GM18870 (cell line): ENCODE data around the gene ZDHHC11.
"Not testable (repeated sequence)": the region's sequence is repeated elsewhere in the genome, so short reads cannot be mapped to it uniquely, and the experiment has no call there.

Experiments
- ATAC-seq: cut with Tn5 transposase; IDR thresholded peaks from one replicate; pipeline ENCODE4 v1.9.1; 2021; ENCODE audit warnings: moderate library complexity; ENCODE audit not compliant: unreplicated experiment

ZDHHC11 gene

GRCh38 chr5:763998-764781, 86.6 kb downstream of the ZDHHC11 start:
- no peak for ATAC-seq

DNA sequence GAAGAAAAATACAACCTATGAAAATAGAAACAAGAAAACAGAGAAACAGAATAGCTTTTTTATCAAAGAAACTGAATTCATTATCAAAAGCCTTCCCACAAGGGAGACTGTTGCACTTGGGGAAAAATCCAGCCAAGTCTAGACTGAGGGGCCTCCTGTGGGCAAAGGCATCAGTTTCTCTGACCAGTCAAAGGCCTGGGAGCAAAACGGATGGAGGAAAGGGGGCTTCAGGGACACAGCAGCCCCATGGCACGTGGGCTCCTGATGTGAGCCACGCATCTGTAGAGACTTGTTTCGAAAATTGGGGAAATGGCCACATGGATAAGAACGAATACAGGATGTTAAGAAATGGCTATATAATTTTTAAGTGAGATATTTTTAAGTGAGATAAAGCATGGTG, 87.4 kb downstream of the ZDHHC11 start:
- ATAC-seq = no peak

DNA sequence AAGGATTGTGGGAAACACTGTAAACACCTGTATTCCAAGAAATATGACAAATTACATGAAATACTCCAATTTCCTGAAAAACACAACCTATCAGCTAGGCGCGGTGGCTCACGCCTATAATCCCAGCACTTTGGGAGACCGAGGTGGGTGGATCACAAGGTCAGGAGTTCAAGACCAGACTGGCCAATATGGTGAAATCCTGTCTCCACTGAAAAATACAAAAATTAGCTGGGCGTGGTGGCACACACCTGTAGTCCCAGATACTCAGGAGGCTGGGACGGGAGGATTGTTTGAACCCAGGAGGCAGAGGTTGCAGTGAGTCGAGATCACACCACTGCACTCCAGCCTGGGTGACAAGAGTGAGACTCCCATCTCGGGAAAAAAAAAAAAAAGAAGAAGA, 87.8 kb downstream of the ZDHHC11 start:
- not testable (repeated sequence) for ATAC-seq

DNA sequence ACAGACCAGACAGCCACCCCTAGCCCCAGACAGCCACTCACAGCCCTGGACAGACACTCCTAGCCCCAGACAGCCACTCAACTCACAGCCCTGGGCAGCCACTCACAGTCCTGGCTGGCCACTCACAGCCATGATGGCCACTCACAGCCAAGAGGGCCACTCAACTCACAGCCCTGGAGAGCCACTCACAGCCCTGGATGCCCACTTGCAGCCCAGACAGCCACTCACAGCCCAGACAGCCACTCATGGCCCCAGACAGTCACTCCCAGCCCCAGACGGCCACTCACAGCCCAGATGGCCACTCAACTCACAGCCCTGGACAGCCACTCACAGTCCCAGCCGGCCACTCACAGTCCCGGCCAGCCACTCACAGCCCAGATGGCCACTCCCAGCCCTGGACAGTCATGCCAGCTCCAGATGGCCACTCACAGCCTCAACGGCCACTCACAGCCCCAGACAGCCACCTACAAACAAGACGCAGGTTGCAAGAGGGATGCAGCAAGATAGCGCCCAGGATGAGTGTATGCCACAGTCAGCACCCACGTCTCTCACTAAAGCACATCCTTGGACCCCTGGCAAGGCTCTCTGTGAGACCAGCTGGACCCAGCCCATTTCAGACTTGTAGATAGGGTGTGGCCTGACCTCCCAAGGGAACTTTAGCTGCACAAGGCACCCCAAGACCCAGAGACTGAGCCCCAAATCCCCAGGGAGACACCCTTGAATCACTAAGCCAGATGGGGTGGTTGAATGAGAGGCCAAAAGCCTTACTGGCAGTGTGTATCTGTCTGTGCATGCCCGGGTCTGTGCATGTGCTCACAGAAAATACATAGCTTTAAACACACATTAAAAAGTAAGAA, 88.7 kb downstream of the ZDHHC11 start:
- ATAC-seq = no peak

DNA sequence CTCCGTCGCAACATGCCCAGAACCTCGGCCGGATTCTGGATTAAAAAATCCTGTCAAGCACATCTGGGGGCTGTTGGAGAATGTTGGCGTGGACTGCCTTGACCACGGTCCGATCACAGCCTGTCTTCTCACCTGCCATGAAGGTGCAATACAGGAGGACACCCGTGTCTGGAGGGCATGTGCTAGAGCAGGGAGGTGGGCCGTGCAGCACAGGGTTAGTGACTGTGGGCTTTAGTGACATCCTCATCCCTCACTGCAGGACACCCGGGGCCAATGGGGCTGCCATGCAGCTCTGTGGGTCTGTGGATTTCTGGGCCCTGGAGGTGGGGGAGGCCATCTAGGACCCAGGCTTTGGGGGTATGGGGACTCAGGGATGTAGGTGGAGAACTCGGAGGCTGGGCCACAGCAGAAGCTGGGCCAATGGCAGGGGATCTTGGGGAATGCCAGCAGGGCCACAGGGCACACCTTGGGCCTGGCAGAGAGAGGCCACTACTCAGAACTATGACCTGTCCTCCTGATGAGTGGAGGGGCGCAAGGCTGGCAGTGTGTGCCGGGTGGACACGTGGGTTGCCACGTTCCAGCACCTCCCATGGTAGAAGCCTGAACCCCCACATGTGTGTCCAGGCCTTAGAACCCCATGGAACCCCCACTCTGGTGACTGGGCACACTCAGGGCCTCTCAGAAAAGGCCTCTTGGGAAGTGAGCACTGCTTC, 89.6 kb downstream of the ZDHHC11 start:
- ATAC-seq = no peak

DNA sequence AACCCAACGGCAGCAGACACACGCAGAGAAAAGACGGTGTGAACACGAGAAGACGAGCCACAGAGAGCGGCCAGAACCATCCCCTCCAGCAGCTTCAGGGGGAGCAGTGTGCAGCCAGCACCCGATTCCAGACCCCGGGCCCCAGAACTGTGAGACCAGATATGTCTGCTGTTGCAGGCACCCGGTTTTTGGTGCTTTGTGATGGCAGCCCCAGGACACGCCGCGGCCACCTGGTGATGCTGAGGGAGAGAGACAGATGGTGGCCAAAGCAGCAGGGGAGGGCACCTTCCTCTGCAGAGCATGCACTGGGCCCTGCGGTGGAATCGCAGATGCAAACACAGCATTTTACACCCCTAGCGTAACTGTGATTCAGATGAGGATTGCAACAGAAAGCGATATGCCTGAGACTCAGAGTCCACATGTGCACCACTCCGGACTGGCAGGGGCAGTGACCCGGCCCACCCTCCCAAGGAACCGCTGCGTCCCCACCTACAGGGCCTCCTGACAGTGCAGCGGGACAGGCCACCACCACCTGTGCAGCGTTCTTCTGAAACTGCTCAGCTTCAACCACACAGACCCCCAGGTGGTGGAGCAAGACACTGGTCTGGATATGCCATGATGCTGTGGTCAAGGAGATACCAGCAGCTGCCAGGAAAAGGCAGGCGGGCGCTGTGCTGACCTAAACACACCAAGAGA, 90.3 kb downstream of the ZDHHC11 start:
- no peak for ATAC-seq

GRCh38 chr5:759781-760362, 90.9 kb downstream of the ZDHHC11 start:
- ATAC-seq = no peak

- ATAC-seq = no peak
These were observed 91.6 kb downstream of the ZDHHC11 start for GRCh38 chr5:759111-759751.

- no peak for ATAC-seq
These were observed 92.1 kb downstream of the ZDHHC11 start for GRCh38 chr5:758698-759053.

GRCh38 chr5:757931-758697, 92.7 kb downstream of the ZDHHC11 start:
- ATAC-seq = no peak

GRCh38 chr5:757346-757930, 93.3 kb downstream of the ZDHHC11 start:
- ATAC-seq = no peak

DNA sequence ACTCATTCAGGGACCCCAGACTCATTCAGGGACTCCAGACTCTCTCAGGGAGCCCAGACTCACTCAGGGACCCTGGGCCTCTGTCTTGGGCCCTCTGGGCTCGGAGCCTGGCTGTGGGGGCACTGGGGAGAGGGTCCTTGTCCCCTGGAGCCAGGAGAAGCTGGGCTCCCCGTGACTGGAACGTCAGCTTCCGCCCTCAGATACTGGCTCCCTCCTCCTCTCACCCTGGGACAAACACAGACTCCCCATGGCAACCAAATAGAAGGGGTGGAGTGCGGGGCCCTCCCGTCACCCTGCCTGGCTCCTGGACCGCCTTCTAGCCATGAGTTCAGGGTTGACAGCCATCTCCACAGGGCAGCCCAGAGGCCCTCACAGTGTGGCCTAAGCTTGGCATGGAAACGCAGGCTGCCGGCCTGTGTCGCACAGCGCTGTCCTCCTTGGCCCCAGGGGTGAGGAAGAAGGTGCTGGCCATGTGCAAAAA, 93.9 kb downstream of the ZDHHC11 start:
- ATAC-seq = no peak

DNA sequence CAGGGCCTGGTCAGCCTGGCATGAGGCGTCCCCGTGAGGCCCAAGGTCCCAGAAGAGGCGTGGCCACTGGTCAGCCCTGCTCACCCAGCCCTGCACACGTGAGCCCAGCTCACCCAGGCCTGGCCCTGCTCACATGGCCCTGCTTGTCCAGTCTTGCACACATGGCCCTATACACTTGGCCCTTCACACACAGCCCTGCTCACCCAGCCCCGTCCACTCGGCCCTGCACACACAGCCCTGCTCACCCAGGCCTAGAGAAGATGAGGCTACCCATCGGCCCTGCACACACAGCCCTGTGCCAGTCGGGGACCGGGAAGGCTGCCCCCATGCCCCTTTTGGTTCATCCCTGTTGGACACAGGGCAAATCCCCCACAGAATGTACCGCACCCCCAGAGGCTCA, 94.6 kb downstream of the ZDHHC11 start:
- no peak for ATAC-seq

DNA sequence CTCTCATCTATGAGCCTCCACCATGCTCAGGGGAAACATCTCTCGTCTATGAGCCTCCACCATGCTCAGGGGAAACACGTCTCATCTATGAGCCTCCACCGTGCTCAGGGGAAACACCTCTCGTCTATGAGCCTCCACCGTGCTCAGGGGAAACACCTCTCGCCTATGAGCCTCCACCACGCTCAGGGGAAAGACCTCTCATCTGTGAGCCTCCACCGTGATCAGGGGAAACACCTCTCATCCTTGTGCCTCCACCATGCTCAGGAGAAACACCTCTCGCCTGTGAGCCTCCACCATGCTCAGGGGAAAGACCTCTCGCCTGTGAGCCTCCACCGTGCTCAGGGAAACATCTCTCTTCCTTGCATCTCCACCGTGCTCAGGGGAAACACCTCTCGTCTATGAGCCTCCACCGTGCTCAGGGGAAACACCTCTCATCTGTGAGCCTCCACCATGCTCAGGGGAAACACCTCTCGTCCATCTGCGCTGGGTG, 96.6 kb downstream of the ZDHHC11 start:
- ATAC-seq = not testable (repeated sequence)

GRCh38 chr5:753567-754142, 97.1 kb downstream of the ZDHHC11 start:
- ATAC-seq = not testable (repeated sequence)

- ATAC-seq = not testable (repeated sequence)
These were observed 98.2 kb downstream of the ZDHHC11 start for GRCh38 chr5:752532-753115.

DNA sequence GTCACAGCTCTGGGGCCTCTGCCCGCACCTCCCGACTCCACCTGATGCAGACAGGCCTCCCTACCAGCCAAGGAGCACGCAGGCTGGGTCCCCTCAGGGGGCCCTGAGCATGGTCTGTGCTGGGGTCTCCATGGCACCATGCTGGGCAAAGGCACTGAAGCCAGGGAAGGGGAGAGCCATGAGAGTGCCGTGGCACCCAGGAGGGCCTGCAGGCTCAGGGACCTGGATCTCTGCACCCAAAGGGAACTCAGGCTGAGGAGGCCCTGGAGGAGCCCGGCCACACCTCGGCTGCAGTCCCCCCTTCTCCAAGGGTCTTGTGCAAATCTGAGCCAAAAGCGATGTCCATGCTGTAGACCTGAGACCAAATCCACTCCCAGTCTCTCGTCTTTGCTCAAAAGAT, 98.8 kb downstream of the ZDHHC11 start:
- ATAC-seq = not testable (repeated sequence)

- no peak for ATAC-seq
These were observed 99.3 kb downstream of the ZDHHC11 start for GRCh38 chr5:751496-751895.
